ENCODE data around the gene SLC25A17.
A peak's percentile ranks its signal among the peaks of the same experiment; 100 is the strongest.
"Not testable (repeated sequence)": the region's sequence is repeated elsewhere in the genome, so short reads cannot be mapped to it uniquely, and the experiment has no call there.

Gene SLC25A17, protein sequence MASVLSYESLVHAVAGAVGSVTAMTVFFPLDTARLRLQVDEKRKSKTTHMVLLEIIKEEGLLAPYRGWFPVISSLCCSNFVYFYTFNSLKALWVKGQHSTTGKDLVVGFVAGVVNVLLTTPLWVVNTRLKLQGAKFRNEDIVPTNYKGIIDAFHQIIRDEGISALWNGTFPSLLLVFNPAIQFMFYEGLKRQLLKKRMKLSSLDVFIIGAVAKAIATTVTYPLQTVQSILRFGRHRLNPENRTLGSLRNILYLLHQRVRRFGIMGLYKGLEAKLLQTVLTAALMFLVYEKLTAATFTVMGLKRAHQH

DNA sequence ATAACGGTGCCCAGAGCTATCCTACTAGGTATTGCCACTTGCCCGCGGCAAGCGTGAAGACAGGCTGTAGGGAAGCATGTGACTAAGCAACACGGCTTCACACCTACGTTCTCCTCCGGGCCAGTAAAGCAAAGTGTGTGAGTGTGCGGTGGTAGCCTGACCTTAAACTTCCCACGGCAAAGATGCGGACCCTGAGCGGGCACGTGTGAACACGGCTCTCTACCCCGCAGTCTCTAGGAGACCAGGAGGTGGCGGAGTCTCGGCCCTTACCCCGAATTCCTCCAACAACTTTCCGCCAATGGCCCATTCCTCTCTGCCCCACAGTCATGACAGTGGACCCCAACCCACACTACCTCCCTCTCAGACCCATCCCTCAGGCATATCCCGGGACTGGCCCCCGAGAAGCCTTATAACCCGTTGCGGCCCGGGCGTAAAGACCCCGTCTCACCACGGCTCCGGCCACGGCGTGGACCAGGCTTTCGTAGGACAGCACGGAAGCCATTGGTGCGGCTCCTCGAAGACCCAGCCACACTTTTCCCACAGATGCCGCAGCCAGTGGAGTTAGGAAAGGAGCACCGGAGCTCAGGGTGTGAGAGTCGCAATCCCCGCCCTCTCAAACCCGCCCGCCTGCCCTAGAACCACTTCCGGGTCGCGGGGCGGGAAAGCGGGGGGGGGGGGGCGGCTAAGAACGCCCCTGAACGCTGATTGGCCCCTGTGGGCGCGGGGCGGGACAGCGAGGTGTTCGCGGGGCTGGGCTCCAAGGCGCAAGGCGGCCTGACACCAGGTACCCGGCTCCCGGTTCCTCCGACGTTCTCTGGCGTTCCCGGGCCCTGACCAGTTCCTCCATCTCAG lies at the start of gene SLC25A17:
Gene SLC25A17, minus strand, starts transcription at position 600 of the 852 bp plus-strand sequence. Its CDS starts 98 bp downstream, at position 502.
- DNase-seq: peak; percentile 86

DNA sequence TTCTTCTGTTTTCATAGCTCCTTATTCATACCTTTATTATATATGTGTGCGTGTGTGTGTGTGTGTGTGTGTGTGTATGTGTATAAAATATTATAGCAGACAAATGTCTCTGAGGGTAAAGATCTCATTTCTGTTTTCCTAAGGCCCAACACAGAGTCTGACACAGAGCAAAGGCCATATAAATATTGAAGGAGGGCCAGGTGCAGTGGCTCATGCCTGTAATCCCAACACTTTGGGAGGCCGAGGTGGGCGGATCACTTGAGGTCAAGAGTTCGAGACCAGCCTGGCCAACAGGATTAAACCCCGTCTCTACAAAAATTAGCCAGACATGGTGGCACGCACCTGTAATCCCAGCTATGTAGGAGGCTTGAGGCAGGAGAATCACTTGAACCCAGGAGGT lies 49.2 kb upstream of the SLC25A17 start:
- DNase-seq: not testable (repeated sequence)

DNA sequence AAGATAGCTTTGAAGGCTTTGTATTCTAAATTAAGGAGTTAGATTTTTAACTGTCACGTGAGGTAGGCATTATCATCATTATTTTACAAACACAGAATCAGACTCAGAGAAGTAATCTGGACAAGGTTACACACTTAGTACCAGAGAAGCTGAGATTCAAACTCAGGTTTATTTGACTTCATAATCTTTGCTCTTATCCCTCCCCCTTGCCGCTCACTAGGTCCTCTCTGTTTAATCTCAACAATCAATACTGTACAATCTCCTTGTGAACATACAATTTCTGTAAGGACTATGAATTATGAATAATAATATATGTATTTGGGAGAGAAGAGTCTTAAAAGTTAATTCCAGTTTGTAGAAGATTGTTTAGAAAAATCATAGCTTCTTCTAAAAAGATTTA lies 48.0 kb upstream of the SLC25A17 start:
- DNase-seq: no peak

DNA sequence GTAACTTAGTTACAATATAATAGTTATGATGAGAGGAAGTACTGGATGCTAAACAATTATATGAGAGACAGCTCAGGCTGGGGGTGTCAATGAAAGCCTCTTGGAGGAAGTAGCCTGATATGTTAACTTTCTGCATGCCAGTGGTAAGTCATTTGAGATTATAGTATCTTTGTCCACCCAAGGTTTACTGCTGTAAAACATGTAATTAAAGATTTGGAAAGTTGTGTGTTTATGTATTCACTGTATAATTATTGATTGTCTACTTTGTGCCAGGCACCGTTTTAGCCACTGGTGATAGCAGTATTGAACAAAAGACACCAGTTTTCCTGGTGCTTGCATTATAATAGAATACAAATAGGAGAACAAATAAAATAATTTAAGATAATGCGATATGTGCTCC lies 43.4 kb upstream of the SLC25A17 start:
- no peak for DNase-seq

DNA sequence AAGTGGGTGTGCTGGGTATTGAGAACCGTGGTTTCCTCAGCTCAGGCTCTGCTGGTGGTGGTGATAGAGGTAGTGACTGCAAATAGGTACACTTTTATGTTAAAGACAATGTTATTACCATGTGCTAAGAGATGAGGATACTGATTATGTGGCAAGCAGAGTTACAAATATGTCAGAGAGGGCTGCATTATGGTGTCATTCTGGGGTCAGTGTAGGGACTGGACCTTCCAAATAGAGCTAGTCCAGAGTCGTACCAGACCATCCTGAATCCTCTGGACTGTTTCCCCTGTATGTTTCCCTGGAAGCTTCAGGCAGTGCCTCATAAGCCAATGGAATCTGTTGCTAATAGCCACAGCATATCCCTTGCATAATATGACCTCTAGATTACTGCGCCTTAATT lies 42.9 kb upstream of the SLC25A17 start, which contains the start of gene DNAJB7:
Gene DNAJB7, minus strand, starts transcription at position 101 of the 400 bp plus-strand sequence. CDS start 119 bp downstream, outside the sequence.
- DNase-seq: no peak

DNA sequence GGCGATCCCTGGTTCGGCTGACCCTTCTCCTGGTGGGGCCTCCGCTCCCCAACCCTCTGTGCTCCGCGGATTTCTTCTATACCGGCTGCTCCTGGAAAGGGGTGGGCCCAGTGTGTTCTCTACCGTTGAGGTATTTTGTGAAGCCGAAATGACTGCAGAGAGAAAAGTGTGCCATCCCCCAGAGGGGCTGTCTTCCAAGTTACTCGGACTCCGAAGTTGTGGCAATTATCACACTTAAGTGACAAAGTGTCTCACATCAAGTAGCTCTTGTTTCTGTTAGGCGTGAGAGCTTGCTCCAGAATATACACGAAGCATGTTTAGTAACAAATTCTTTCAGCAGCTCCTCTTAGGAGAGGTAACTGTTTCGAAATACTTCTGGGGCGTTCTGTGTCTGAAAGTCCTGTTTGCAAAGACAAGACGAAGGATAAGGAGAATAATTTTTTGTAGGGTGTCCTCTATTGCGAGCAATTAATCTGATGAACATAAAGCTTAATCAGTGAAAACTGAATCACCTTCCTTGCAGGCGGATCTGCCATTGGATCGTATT lies 38.2 kb upstream of the SLC25A17 start:
- no peak for DNase-seq

DNA sequence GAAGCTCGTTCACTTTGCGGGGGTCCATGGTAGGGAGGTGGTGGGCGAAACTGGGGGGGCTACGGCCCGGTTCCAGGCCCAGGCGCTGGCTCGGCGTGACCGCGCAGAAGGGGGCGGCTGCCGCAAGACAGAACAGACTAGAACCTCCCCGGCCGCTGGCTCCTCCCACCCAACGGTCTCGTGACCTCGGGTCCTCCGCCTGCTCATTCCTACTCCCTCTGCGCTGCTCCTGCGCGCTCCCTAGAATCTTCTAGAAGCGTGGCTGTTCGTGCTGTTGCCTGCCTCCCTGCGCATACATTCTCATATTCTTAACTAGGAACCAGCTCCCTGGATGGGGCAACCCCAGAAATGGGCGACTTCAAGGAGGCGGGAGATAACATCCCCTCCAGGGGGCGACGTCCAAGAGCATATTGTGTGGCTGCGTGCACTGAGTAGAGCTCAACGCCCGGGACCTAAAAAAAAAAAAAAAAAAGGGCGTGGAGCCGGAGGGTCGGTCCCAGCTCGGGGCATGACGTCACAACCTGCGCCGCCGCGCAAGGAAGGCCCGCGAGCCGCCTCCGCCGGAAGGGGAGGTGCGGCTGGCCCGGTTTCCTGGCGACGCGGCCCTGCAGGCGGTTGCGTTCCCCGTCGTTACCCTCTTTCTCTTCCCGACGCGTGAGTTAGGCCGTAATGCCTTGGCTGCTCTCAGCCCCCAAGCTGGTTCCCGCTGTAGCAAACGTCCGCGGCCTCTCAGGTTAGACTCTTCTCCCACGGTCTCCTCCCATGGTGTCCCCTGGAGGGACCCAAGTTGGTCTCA lies 37.6 kb upstream of the SLC25A17 start, which contains the start of the genes ST13 and XPNPEP3:
Gene ST13, minus strand, starts transcription at position 127 of the 796 bp plus-strand sequence. Its CDS starts 99 bp downstream, at position 28.
Gene XPNPEP3, plus strand, starts transcription at position 636 of the 796 bp plus-strand sequence. Its CDS starts 34 bp downstream, at position 670.
- peak; percentile 97 for DNase-seq

DNA sequence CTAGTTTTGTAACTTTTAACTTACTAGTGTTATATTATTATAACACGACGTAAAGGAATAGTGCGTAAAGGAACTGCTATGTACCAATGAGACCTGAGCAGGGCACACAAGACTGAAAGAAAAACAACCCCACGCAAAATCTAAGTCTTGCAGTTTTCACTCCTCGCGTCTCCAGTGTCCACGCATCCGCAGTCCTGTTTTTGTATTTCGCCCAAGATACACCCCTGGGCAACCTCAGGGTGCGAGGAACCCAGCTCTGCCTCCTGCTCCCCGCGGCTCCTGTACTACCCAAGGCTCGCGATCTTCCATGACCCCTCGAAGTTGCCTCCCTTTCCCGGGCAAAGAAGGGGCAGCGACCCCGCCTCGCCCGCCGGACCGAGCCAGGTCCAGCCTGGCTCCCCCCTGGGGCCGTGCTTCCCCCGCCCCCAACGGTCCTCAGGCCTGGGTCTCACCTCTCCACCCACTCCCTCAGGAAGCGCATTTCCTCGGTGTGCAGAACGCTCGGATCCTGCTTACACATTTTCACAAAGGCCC lies 36.9 kb upstream of the SLC25A17 start:
- DNase-seq: no peak

DNA sequence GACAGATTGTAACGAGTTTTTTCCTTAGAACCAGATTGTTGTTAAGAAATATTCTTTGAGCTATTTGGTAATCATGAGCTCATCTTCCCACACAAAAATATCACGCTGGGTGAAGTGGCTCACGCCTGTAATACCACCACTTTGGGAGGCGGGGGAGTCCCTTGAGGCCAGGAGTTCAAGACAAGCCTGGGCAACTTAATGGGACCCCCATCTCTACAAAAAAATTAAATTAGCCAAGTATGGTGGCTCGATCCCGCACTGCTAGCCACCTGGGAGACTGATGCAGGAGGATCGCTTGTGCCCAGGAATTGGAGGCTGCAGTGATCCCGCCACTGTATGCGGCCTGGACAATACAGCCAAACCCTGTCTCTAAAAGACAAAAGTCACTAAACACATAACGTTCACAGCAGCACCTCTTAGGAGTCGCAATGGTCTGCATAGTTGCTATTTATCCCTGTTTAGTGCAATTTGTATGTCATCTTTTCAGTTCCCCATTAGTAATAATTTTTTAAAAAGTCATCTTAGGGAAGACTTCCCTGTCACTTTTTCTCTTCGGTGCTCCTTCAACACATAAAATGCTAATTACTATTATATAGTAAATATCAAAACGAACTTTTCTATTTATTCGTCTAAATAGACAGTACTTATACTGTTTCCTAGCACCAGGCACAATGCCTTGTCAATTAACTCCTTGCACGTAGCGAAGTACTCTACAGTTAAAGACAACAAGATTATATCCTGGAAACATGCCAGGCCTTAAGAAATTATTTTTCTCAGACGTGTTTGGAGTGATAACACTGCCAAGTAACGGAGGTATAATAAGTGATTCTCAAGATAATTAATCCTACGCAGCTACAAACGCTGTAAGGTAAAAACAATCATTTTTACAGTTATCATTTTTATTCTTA lies 36.2 kb upstream of the SLC25A17 start:
- no peak for DNase-seq

DNA sequence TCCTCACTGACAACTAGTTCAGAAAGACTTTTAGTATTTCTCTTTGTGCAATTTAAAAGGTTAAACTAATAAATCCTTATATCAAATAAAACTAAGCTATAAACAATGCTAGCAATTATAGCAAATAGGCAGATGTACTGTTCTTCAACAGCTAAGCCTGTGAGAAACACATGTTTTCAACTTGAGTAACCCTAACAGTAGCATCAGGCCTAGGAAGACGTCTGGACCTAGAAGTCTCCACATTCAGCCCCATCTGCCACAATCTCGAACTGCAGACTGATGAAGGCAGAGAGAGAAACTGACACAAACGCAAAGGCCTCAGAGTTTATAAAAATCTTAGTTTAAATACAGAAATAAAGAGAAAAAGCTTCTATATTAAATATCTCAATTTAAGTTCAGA lies 34.8 kb upstream of the SLC25A17 start:
- DNase-seq: no peak

DNA sequence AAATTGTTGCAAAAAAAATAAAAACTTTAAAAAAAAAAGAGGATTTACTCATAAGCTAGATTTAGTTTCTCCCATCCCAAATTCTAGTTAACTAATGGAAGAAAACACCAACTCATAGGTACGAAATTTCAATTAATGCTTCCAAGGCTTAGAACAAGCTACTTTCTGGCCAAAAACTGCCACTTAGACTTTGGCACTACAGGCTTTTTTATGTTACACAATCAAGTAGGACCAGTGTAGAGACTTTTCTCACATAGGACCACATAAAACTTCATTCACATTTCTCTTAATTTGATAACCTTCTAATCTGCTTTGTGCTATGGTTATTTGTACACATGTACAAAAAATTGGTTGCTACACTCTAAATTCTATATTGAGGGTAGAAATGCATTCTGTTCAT lies 34.2 kb upstream of the SLC25A17 start:
- no peak for DNase-seq

DNA sequence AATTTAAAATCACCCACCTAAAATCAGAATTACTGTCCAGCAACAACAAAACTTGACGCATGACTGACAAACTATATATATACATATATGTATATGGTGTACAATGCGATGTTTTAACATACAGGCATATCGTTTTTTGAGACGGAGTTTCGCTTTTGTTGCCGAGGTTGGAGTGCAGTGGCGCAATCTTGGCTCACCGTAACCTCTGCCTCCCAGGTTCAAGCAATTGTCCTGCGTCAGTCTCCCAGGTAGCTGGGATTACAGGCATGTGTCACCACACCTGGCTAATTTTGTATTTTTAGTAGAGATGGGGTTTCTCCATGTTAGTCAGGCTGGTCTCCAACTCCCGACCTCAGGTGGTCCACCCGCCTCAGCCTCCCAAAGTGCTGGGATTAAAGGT lies 26.7 kb upstream of the SLC25A17 start:
- not testable (repeated sequence) for DNase-seq

DNA sequence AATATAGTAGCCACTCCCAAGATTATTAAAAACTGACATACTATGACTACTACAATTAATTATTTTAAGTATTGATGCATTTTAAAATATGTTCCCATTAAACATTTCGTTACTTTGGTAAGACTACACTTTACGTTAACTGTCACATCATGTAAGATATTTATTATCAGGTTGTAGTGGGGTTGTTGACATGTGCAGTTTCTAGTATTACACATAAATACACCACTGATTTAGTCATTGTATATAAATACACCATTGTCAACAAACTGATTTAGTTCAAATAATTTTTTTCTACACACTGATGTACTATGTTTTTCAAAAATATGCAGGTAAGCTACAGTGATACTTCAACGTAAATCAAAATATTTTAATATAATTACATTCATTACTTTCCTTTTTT lies 25.8 kb upstream of the SLC25A17 start:
- no peak for DNase-seq

DNA sequence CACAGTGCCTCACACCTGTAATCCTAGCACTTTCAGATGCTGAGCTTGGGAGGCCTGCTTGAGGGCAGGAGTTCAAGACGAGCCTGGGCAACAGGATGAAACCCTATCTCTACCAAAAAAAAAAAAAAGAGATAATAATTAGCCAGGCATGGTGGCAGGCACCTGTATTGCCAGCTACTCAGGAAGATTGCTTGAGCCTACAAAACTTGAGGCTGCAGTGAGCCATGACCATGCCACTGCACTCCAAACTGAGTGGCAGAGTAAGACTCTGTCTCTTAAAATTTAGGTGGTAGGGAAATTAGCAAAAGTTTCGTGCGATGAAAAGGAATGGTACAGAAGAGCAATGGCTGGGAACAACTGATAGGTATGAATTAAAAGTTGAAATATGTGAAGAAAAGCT lies 19.3 kb upstream of the SLC25A17 start:
- DNase-seq: no peak

DNA sequence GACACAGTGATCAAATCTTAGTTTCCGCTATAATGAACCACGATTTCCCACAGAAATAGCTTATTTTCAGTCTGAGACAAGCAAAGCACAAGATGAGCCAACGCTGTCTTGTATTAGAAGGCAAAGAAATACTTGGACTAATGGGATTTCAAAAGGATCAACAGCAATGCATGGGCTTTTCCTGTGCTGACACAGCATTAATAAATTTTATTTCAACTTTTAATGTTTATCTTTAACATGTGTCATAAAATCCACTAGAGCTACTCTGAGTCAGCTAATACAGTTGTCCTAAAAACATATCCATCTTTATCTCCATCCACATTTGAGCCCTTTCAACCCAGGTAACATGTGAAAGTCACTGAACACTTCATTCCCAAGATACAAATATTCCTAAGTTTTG lies 15.5 kb upstream of the SLC25A17 start:
- DNase-seq: no peak

DNA sequence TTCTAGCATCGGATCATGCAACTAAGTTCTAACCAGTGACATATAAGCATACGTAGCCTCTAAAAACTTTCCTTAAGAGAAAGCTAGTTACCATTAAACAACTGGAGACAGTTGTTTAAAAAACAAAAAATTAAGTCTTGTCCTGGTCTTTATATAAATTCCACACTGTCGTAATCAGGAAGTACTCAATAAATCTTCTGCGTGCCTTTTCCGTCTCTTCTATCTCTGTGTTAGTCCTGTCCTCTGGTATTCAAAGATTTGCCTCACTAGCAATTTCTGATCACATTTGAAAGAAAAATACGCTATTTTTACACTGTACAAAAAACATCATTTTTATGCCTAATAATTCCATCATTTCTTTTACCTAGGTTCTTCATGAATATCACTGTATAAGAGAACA lies 10.0 kb upstream of the SLC25A17 start:
- DNase-seq: no peak

DNA sequence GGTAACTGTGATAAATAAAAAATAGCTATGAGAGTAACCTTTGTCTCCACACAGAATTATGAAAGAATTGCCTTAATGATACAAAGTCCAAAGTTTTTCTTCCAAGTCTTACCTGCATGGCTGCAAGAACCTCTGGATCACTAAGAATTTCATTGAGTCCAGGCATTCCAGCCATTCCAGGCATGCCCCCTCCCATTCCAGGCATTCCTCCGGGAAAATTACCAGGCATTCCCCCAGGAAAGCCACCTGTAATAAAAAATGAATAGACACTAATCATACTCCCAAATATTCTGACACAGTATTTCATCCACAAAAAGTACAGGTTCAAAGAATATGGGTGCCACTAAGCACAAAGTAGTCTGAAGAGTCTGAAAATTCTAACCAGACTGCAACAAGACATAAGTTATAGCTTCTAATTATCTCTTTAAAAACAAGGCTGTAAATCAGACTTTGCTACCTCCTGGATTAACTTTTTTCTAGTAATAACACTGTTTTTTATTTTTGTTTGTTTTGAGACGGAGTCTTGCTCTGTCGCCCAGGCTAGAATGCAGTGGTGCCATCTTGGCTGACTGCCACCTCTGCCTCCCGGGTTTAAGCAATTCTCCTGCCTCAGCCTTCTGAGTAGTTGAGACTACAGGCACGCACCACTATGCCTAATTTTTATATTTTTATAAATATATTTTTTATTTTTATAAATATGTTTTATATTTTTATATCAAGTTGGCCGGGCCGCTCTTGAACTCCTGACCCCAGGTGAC lies 8.0 kb upstream of the SLC25A17 start:
- DNase-seq: no peak

DNA sequence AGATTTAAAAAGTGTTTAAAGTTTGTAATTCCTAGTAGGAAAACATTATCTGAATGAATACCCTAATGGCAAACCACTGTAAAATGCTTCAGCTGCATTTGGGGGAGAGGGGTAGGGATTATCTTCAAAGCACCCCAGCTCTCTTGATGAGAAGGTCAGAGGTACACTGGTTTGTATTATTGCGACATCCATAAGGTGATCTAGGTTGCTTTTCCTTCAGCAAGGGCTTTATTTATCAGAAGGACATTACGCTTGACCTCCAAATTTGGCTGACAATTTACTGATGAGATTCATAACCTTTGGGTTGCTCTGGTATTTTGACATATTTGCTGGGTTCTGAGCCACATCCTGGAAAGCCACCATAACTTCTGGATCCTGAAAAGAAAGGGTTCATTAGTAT lies 7.1 kb upstream of the SLC25A17 start:
- DNase-seq: not testable (repeated sequence)

DNA sequence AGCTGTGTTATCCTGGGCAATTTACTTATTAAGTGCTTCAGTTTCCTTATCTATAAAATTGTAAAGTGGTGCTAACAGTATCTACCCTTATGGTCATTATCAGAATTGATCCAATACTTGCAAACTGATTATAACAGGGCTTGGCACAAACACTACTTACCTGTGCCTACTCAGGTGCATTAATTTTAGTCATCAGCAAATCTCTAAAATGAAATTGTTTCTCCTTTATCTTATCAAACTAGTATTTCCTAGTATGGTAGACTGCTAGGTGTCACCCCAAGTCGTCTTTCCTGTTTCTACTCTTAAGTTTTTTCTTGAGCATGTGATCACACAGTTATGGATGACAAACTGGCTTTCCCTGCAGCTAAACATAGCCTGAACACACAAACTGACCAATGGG lies 4.3 kb upstream of the SLC25A17 start:
- DNase-seq: no peak

DNA sequence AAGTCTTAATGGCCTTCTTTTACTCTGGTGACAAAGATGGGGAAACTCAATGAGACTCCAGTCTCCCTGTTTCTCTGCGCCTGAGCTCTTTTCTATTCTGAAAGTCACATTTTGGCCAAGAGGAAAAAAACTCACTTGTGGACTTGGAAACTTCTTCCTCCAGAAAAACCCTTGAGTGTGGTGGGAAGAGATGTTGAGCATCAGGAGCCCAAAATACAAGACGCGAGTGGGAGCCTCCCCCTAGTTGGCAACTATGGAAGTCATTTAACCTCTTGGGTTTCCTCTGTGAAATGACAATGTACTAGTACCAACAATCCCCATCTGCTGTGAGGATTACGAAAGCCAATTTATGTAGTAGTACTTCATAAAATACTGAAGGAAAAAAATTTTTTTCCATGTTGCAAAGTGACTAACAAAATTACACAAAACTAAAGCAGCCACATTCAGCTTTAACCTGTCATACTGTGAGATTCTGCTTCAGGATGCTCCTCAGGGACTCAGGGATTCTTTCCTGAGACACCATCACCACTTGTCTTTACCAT lies 524 bp upstream of the SLC25A17 start:
- no peak for DNase-seq
